ENCODE data around the gene ABCC6. TPM values are rescaled to one million over a fixed set of nuclear protein-coding genes. Genes with fewer than 3 reads are reported as not detected.
"Not testable (repeated sequence)": the region's sequence is repeated elsewhere in the genome, so short reads cannot be mapped to it uniquely, and the experiment has no call there.

Gene ABCC6
- total RNA-seq, 1 donor from 2014 or later = 3.0 TPM

- not testable (repeated sequence) for H3K9me3 ChIP-seq (ENCODE audit: insufficient read depth, low read depth, low read length); H3K36me3 Mint-ChIP-seq (ENCODE audit: low read depth, unreplicated experiment); H4K20me1 ChIP-seq (ENCODE audit: insufficient read depth, low read length); H3K4me3 Mint-ChIP-seq (ENCODE audit: unreplicated experiment); H3K4me1 Mint-ChIP-seq (ENCODE audit: low read depth, unreplicated experiment); H3K36me3 ChIP-seq (ENCODE audit: insufficient read depth, low read length); H3K27ac ChIP-seq (ENCODE audit: low read depth, low read length); H3K27me3 ChIP-seq (ENCODE audit: insufficient read depth, low read length); H3K4me2 ChIP-seq (ENCODE audit: low read length); H3K27ac Mint-ChIP-seq (ENCODE audit: unreplicated experiment); H3K27me3 Mint-ChIP-seq (ENCODE audit: low read depth, unreplicated experiment); FAIRE-seq; H3K4me1 ChIP-seq (ENCODE audit: insufficient read depth, low read length); H3K4me3 ChIP-seq (ENCODE audit: insufficient read depth, low read depth, low read length); H3K9ac ChIP-seq (ENCODE audit: low read length); H2AFZ ChIP-seq (ENCODE audit: low read depth, low read length); H3K79me2 ChIP-seq (ENCODE audit: insufficient read depth, low read length); H3K9me3 Mint-ChIP-seq (ENCODE audit: unreplicated experiment); DNase-seq (ENCODE audit: low read depth)
Measured at GRCh38 chr16:16207097-16207786, 16.1 kb downstream of the ABCC6 start.

GRCh38 chr16:16205864-16206263, 17.4 kb downstream of the ABCC6 start:
- not testable (repeated sequence) for FAIRE-seq; H3K27me3 ChIP-seq (ENCODE audit: insufficient read depth, low read length); H3K9me3 ChIP-seq (ENCODE audit: insufficient read depth, low read depth, low read length); H3K27ac Mint-ChIP-seq (ENCODE audit: unreplicated experiment); H3K36me3 Mint-ChIP-seq (ENCODE audit: low read depth, unreplicated experiment); H3K4me1 Mint-ChIP-seq (ENCODE audit: low read depth, unreplicated experiment); H3K4me1 ChIP-seq (ENCODE audit: insufficient read depth, low read length); H3K27ac ChIP-seq (ENCODE audit: low read depth, low read length); DNase-seq (ENCODE audit: low read depth); H3K4me3 ChIP-seq (ENCODE audit: insufficient read depth, low read depth, low read length); H3K27me3 Mint-ChIP-seq (ENCODE audit: low read depth, unreplicated experiment); H3K9me3 Mint-ChIP-seq (ENCODE audit: unreplicated experiment); H3K4me3 Mint-ChIP-seq (ENCODE audit: unreplicated experiment); H4K20me1 ChIP-seq (ENCODE audit: insufficient read depth, low read length); H2AFZ ChIP-seq (ENCODE audit: low read depth, low read length); H3K9ac ChIP-seq (ENCODE audit: low read length); H3K4me2 ChIP-seq (ENCODE audit: low read length); H3K79me2 ChIP-seq (ENCODE audit: insufficient read depth, low read length); H3K36me3 ChIP-seq (ENCODE audit: insufficient read depth, low read length)

DNA sequence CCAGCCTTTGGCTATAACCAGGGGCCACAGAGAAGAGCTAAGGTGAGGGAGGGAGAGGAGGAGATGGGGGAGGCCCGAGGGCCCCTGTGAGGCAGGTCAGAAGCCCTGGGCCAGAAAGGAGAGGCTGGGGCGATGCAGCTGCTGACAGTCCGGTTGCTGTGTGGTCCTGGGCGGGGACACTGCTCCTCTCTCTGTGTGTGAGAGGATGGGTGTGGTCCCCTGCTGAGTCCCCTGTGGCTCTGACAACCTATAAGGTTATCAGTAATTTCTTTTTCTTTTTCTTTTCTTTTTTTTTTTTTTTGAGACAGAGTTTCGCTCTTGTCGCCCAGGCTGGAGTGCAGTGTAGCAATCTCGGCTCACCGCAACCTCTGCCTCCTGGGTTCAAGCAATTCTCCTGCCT, 18.7 kb downstream of the ABCC6 start:
- FAIRE-seq; H3K27me3 ChIP-seq (ENCODE audit: insufficient read depth, low read length); H3K27me3 Mint-ChIP-seq (ENCODE audit: low read depth, unreplicated experiment); H3K9me3 Mint-ChIP-seq (ENCODE audit: unreplicated experiment); H3K4me1 ChIP-seq (ENCODE audit: insufficient read depth, low read length); H4K20me1 ChIP-seq (ENCODE audit: insufficient read depth, low read length); H3K4me3 Mint-ChIP-seq (ENCODE audit: unreplicated experiment); H3K36me3 ChIP-seq (ENCODE audit: insufficient read depth, low read length); H3K36me3 Mint-ChIP-seq (ENCODE audit: low read depth, unreplicated experiment); H3K27ac ChIP-seq (ENCODE audit: low read depth, low read length); H3K27ac Mint-ChIP-seq (ENCODE audit: unreplicated experiment); DNase-seq (ENCODE audit: low read depth); H2AFZ ChIP-seq (ENCODE audit: low read depth, low read length); H3K9ac ChIP-seq (ENCODE audit: low read length); H3K4me2 ChIP-seq (ENCODE audit: low read length); H3K79me2 ChIP-seq (ENCODE audit: insufficient read depth, low read length); H3K9me3 ChIP-seq (ENCODE audit: insufficient read depth, low read depth, low read length); H3K4me3 ChIP-seq (ENCODE audit: insufficient read depth, low read depth, low read length); H3K4me1 Mint-ChIP-seq (ENCODE audit: low read depth, unreplicated experiment): not testable (repeated sequence)

DNA sequence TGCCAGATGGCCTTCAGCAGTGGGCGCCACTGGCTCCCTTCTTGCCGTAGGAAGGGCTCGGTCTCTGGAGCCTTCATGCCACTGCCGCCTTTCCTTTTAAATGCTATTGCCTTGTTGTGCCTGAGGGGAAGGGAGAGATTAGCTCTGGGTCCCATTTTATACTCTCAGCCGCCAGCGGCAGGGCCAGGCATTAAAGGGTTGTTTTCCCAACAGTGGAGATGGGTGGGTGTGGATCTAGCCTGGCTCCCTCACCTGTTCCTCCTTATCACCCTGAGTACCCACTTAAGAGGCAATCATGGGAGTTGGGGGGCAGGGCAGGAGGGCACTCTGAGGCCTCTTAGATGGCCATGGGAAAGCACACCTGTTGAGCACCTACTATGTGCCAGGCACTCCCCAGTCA, 19.8 kb downstream of the ABCC6 start:
- not testable (repeated sequence) for H4K20me1 ChIP-seq (ENCODE audit: insufficient read depth, low read length); H3K9me3 ChIP-seq (ENCODE audit: insufficient read depth, low read depth, low read length); H3K36me3 Mint-ChIP-seq (ENCODE audit: low read depth, unreplicated experiment); DNase-seq (ENCODE audit: low read depth); FAIRE-seq; H3K79me2 ChIP-seq (ENCODE audit: insufficient read depth, low read length); H3K4me3 ChIP-seq (ENCODE audit: insufficient read depth, low read depth, low read length); H3K4me2 ChIP-seq (ENCODE audit: low read length); H3K9me3 Mint-ChIP-seq (ENCODE audit: unreplicated experiment); H2AFZ ChIP-seq (ENCODE audit: low read depth, low read length); H3K27ac Mint-ChIP-seq (ENCODE audit: unreplicated experiment); H3K27me3 ChIP-seq (ENCODE audit: insufficient read depth, low read length); H3K4me1 Mint-ChIP-seq (ENCODE audit: low read depth, unreplicated experiment); H3K27me3 Mint-ChIP-seq (ENCODE audit: low read depth, unreplicated experiment); H3K4me3 Mint-ChIP-seq (ENCODE audit: unreplicated experiment); H3K9ac ChIP-seq (ENCODE audit: low read length); H3K36me3 ChIP-seq (ENCODE audit: insufficient read depth, low read length); H3K27ac ChIP-seq (ENCODE audit: low read depth, low read length); H3K4me1 ChIP-seq (ENCODE audit: insufficient read depth, low read length)

Measured in astrocyte (in vitro differentiated cells and primary cell).